Measurements from ENCODE around the gene EPSTI1.

DNA sequence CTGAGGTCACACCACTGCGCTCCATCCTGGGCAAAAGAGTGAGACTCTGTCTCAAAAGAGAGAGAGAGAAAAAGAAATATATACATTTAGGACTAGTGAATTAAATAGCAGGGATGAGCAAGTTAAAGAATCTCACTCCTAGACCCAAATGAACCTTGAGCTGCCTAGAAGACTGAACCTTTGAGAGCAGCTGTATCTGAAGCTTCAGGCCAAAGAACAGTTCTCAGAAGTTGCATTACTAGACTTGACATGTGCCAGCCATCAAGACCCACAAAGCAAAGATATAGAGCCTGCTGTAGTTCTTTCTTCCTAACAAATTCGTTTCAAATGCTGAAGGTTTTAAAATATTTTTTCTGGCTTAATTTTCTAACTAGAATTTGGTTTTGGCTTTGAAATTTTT, 47.9 kb upstream of the EPSTI1 start:
- TF ChIP-seq RXRA (IDR thresholded peaks at IDR 0.05; ENCODE audit: borderline replicate concordance, low read depth) (no peak), EP300 (IDR thresholded peaks at IDR 0.05; ENCODE audit: borderline replicate concordance in 1 of 2, low read depth in 1 of 2, low read length in 1 of 2) (no peak), CHD2 (IDR thresholded peaks at IDR 0.05; ENCODE audit: low read length, partially characterized antibody) (no peak), NRF1 (IDR thresholded peaks at IDR 0.05; ENCODE audit: low read depth, low read length) (no peak)
